NCI-H1694 treated with DMSO at 0.1 percent for 48 hours (cell line): ENCODE measurements around the gene GLS.
"Not testable (repeated sequence)": the region's sequence is repeated elsewhere in the genome, so short reads cannot be mapped to it uniquely, and the experiment has no call there.

Experiments
- DNase-seq: peaks from one replicate; lab custom pipeline; 2025; lab: John Stamatoyannopoulos, UW

GLS gene

GRCh38 chr2:190933361-190933760 lies 52.7 kb downstream of the GLS start:
- no peak for DNase-seq

- DNase-seq: no peak
Measured at GRCh38 chr2:190935054-190935453, 54.4 kb downstream of the GLS start.

- DNase-seq: no peak
Measured at GRCh38 chr2:190938771-190939335, 58.2 kb downstream of the GLS start.

- DNase-seq: no peak
Measured at GRCh38 chr2:190940454-190940853, 59.8 kb downstream of the GLS start.

- DNase-seq: no peak
Measured at GRCh38 chr2:190941571-190941970, 61.0 kb downstream of the GLS start.

GRCh38 chr2:190942697-190943096 lies 62.1 kb downstream of the GLS start:
- DNase-seq: no peak

GRCh38 chr2:190943706-190944105 lies 63.1 kb downstream of the GLS start:
- no peak for DNase-seq

- no peak for DNase-seq
Measured at GRCh38 chr2:190947141-190947540, 66.5 kb downstream of the GLS start.

GRCh38 chr2:190947711-190948251 lies 67.2 kb downstream of the GLS start:
- DNase-seq: no peak

- DNase-seq: no peak
Measured at GRCh38 chr2:190948671-190949070, 68.0 kb downstream of the GLS start.

- no peak for DNase-seq
Measured at GRCh38 chr2:190950566-190950991, 70.0 kb downstream of the GLS start.

GRCh38 chr2:190953257-190953656 lies 72.6 kb downstream of the GLS start:
- no peak for DNase-seq

GRCh38 chr2:190959911-190960788 lies 79.5 kb downstream of the GLS start:
- DNase-seq: no peak

GRCh38 chr2:190961117-190961516 lies 80.5 kb downstream of the GLS start:
- not testable (repeated sequence) for DNase-seq

GRCh38 chr2:190961918-190962487 lies 81.4 kb downstream of the GLS start:
- DNase-seq: no peak

GRCh38 chr2:190963088-190963487 lies 82.5 kb downstream of the GLS start:
- DNase-seq: no peak

GRCh38 chr2:190964170-190964795 lies 83.7 kb downstream of the GLS start:
- no peak for DNase-seq

GRCh38 chr2:190965580-190966222 lies 85.1 kb downstream of the GLS start:
- no peak for DNase-seq

GRCh38 chr2:190968522-190968921 lies 87.9 kb downstream of the GLS start:
- DNase-seq: no peak

- no peak for DNase-seq
Measured at GRCh38 chr2:190970160-190970559, 89.5 kb downstream of the GLS start.

GRCh38 chr2:190970873-190971506 lies 90.4 kb downstream of the GLS start:
- no peak for DNase-seq
